HepG2 (cell line): ENCODE data around the gene RNF222. TPM values are rescaled to one million over a fixed set of nuclear protein-coding genes. Genes with fewer than 3 reads are reported as not detected.

ENCODE experiments used
- GABPB1 ChIP-seq: IDR thresholded peaks from 2 replicates; pipeline ENCODE4 v1.6.1; 2016; ENCODE audit warnings: mild to moderate bottlenecking, missing genetic modification reagents, moderate library complexity, missing compliant biosample characterization
- HIC2 ChIP-seq: sonication (generic); formaldehyde crosslinking; IDR thresholded peaks from 2 replicates; pipeline ENCODE4 v1.9.0; 2022; ENCODE audit warnings: low read depth, missing genetic modification reagents
- JARID2 ChIP-seq: sonication (generic); formaldehyde crosslinking; IDR thresholded peaks from 2 replicates; pipeline ENCODE4 v1.8.1; 2023; ENCODE audit warnings: missing genetic modification reagents, inconsistent platforms; ENCODE audit not compliant: insufficient replicate concordance
- MAFG ChIP-seq: sonication (generic); formaldehyde crosslinking; IDR thresholded peaks from 2 replicates; pipeline ENCODE4 v1.5.1; 2020; ENCODE audit warnings: mild to moderate bottlenecking, missing genetic modification reagents
- NFE2 ChIP-seq: sonication (generic); formaldehyde crosslinking; IDR thresholded peaks from 2 replicates; pipeline ENCODE4 v1.4.0; 2020; ENCODE audit warnings: missing genetic modification reagents
- NRL ChIP-seq: sonication (generic); formaldehyde crosslinking; IDR thresholded peaks from 2 replicates; pipeline ENCODE4 v1.5.0; 2020; ENCODE audit warnings: missing genetic modification reagents, mild to moderate bottlenecking, moderate library complexity, borderline replicate concordance
- ZNF687 ChIP-seq: sonication (generic); formaldehyde crosslinking; IDR thresholded peaks from 2 replicates; pipeline ENCODE4 v1.5.1; 2020; ENCODE audit warnings: mild to moderate bottlenecking, missing genetic modification reagents, moderate library complexity
- polyA plus RNA-seq, 8 experiments: library from polyadenylated mRNA; depleted of rRNA in 3 of 8; stranded (reverse) in 7 of 8; unstranded in 1 of 8; fragments of >200 nt; fragmentation: Illumina TruSeq in 4 of 8; extraction: Trizol in 4 of 8; gene quantifications; 2 replicates each; pipeline versions ENCODE4 v1.2.1 to v1.2.3, GENCODE V29; 2011 to 2016; ENCODE audit warnings: low read depth in 4 of 8, missing spikeins in 1 of 8, mixed read lengths in 1 of 8; ENCODE audit not compliant: insufficient read depth in 1 of 8
- total RNA-seq, 5 experiments: library from RNA; depleted of rRNA; stranded (reverse); fragments of >200 nt; fragmentation: Illumina TruSeq; extraction: Trizol; gene quantifications; 2 replicates each; pipeline ENCODE4 v1.2.3, GENCODE V29; 2016; ENCODE audit warnings: low read depth in 1 of 5

RNF222 gene
- total and polyA plus RNA-seq, 2 of the 13 experiments (the other 11 are each of a cell fraction or from before 2014, with no cell fraction given), result not detected

GRCh38 chr17:8408371-8408770 is 10.7 kb upstream of the RNF222 start (continued):
- TF ChIP-seq GABPB1 (CRISPR knock-in tag) (peak; percentile 45; the same call in 1 of the 2 replicates), HIC2 (CRISPR knock-in tag) (peak; percentile 92), NRL (0 out of 2 replicates have a peak, but pooled peaks have one; percentile 37), ZNF687 (CRISPR knock-in tag) (peak; percentile 71), JARID2 (CRISPR knock-in tag) (no peak), MAFG (CRISPR knock-in tag) (0 out of 2 replicates have a peak, but pooled peaks have one; percentile 45), NFE2 (peak; percentile 48; the same call in 1 of the 2 replicates)
